Measurements from ENCODE around the gene ARHGAP42.

GRCh38 chr11:100817620-100818019, 130.5 kb downstream of the ARHGAP42 start:
- TF ChIP-seq CTCF (IDR thresholded peaks at IDR 0.05), result no peak
- TF ChIP-seq POLR2A (IDR thresholded peaks at IDR 0.05), result no peak
- TF ChIP-seq POLR2AphosphoS5 (IDR thresholded peaks at IDR 0.05), result no peak
